GM15510 (cell line): ENCODE measurements around the gene IFNAR2.

Source experiments
- POLR2A ChIP-seq: IDR thresholded peaks from 3 replicates; pipeline ENCODE4 v1.6.1; 2011; ENCODE audit warnings: borderline replicate concordance; ENCODE audit not compliant: insufficient read length; ENCODE audit errors: extremely low read depth

Gene IFNAR2

GRCh38 chr21:33232291-33233034 lies 2.7 kb downstream of the IFNAR2 start:
- TF ChIP-seq POLR2A = no peak

- no peak for TF ChIP-seq POLR2A
These were observed 5.1 kb downstream of the IFNAR2 start for GRCh38 chr21:33234635-33235520.

GRCh38 chr21:33236013-33236686 lies 6.4 kb downstream of the IFNAR2 start:
- no peak for TF ChIP-seq POLR2A

- no peak for TF ChIP-seq POLR2A
These were observed 7.0 kb downstream of the IFNAR2 start for GRCh38 chr21:33236766-33237165.

- TF ChIP-seq POLR2A = no peak
These were observed 7.7 kb downstream of the IFNAR2 start for GRCh38 chr21:33237486-33237885.

- no peak for TF ChIP-seq POLR2A
These were observed 8.4 kb downstream of the IFNAR2 start for GRCh38 chr21:33238146-33238545.

- TF ChIP-seq POLR2A = no peak
These were observed 9.0 kb downstream of the IFNAR2 start for GRCh38 chr21:33238565-33239255.

GRCh38 chr21:33240404-33240803 lies 10.7 kb downstream of the IFNAR2 start:
- no peak for TF ChIP-seq POLR2A

- TF ChIP-seq POLR2A = no peak
These were observed 12.1 kb downstream of the IFNAR2 start for GRCh38 chr21:33241846-33242245.

- no peak for TF ChIP-seq POLR2A
These were observed 14.5 kb downstream of the IFNAR2 start for GRCh38 chr21:33244082-33244778.

GRCh38 chr21:33244779-33245105 lies 15.0 kb downstream of the IFNAR2 start:
- no peak for TF ChIP-seq POLR2A

- no peak for TF ChIP-seq POLR2A
These were observed 15.7 kb downstream of the IFNAR2 start for GRCh38 chr21:33245289-33245918.

GRCh38 chr21:33246506-33246905 lies 16.8 kb downstream of the IFNAR2 start:
- TF ChIP-seq POLR2A = no peak

GRCh38 chr21:33246963-33247362 lies 17.2 kb downstream of the IFNAR2 start:
- no peak for TF ChIP-seq POLR2A
